ENCODE measurements around the gene FADS3. TPM values are rescaled to one million over a fixed set of nuclear protein-coding genes. Genes with fewer than 3 reads are reported as not detected.
A peak's percentile ranks its signal among the peaks of the same experiment; 100 is the strongest.

The FADS3 gene
- total RNA-seq, 1 donor from 2014 or later, result 10.1 TPM

- no peak overlapping the region for H3K4me3 ChIP-seq
- no peaks in the 10 kb centered on the region for H4K20me1 ChIP-seq (ENCODE audit: low read depth)
- no peak for DNase-seq (ENCODE audit: low spot score)
- Mint-ChIP-seq H3K4me1 (peaks cover 15% of the 10 kb centered on the region), H3K4me3 (no peak overlapping the region), H3K9me3 (no peaks in the 10 kb centered on the region), H3K36me3 (no peaks in the 10 kb centered on the region), H3K27ac (peak overlapping the region; percentile 78), H3K27me3 (ENCODE audit: insufficient read depth, low read depth) (peaks cover 8% of the 10 kb centered on the region)
- H3K9me3 ChIP-seq (ENCODE audit: low read depth), result no peaks in the 10 kb centered on the region
- no peaks in the 10 kb centered on the region for H3K27me3 ChIP-seq
- H3F3A ChIP-seq (ENCODE audit: low read depth), result peaks cover 3% of the 10 kb centered on the region
- no peaks in the 10 kb centered on the region for H3K36me3 ChIP-seq
- H3K79me2 ChIP-seq (ENCODE audit: low read depth), result no peaks in the 10 kb centered on the region
- peak overlapping the region; percentile 81 for H2AFZ ChIP-seq (replicated peaks)
- no peak overlapping the region for H3K27ac ChIP-seq
- peak overlapping the region; percentile 76 for H3K4me2 ChIP-seq
- no peak overlapping the region for H3K9ac ChIP-seq
- H3K4me1 ChIP-seq, result peaks cover 12% of the 10 kb centered on the region
- no peak for TF ChIP-seq EZH2phosphoT487 (IDR thresholded peaks at IDR 0.05)
- no peak for TF ChIP-seq EZH2 (IDR thresholded peaks at IDR 0.05)
- TF ChIP-seq CTCF (IDR thresholded peaks at IDR 0.05), result no peak
Observed at GRCh38 chr11:61905067-61905696, 13.8 kb upstream of the FADS3 start.

GRCh38 chr11:61904539-61905048 is 13.2 kb upstream of the FADS3 start:
- Histone ChIP-seq H3K36me3 (no peaks in the 10 kb centered on the region), H3K4me2 (peak overlapping the region; percentile 76), H3K79me2 (ENCODE audit: low read depth) (no peaks in the 10 kb centered on the region), H3K9me3 (ENCODE audit: low read depth) (no peaks in the 10 kb centered on the region), H3F3A (ENCODE audit: low read depth) (peaks cover 3% of the 10 kb centered on the region), H3K27me3 (no peaks in the 10 kb centered on the region), H3K27ac (no peak overlapping the region), H3K9ac (no peak overlapping the region), H2AFZ (replicated peaks) (peak overlapping the region; percentile 81), H3K4me1 (peaks cover 12% of the 10 kb centered on the region), H3K4me3 (peak overlapping the region; percentile 30), H4K20me1 (ENCODE audit: low read depth) (no peaks in the 10 kb centered on the region)
- no peaks in the 10 kb centered on the region for H3K36me3 Mint-ChIP-seq
- H3K27ac Mint-ChIP-seq, result peak overlapping the region; percentile 78
- no peak for TF ChIP-seq EZH2phosphoT487 (IDR thresholded peaks at IDR 0.05)
- TF ChIP-seq CTCF (IDR thresholded peaks at IDR 0.05), result no peak
- no peak for TF ChIP-seq EZH2 (IDR thresholded peaks at IDR 0.05)
- H3K4me3 Mint-ChIP-seq, result no peak overlapping the region
- peaks cover 15% of the 10 kb centered on the region for H3K4me1 Mint-ChIP-seq
- DNase-seq (ENCODE audit: low spot score), result peak; percentile 83
- no peaks in the 10 kb centered on the region for H3K9me3 Mint-ChIP-seq
- H3K27me3 Mint-ChIP-seq (ENCODE audit: insufficient read depth, low read depth), result peaks cover 8% of the 10 kb centered on the region

GRCh38 chr11:61903845-61904244 is 12.5 kb upstream of the FADS3 start:
- H3K4me2 ChIP-seq, result peak overlapping the region; percentile 76
- no peak overlapping the region for H3K9ac ChIP-seq
- no peak overlapping the region for H3K27ac Mint-ChIP-seq
- H2AFZ ChIP-seq (replicated peaks), result no peak overlapping the region
- no peaks in the 10 kb centered on the region for H3K36me3 Mint-ChIP-seq
- peak overlapping the region; percentile 27 for H3K4me3 Mint-ChIP-seq
- peaks cover 3% of the 10 kb centered on the region for H3F3A ChIP-seq (ENCODE audit: low read depth)
- H3K36me3 ChIP-seq, result no peaks in the 10 kb centered on the region
- H3K4me3 ChIP-seq, result peak overlapping the region; percentile 30
- H3K4me1 Mint-ChIP-seq, result peaks cover 19% of the 10 kb centered on the region
- no peaks in the 10 kb centered on the region for H3K79me2 ChIP-seq (ENCODE audit: low read depth)
- H3K9me3 ChIP-seq (ENCODE audit: low read depth), result no peaks in the 10 kb centered on the region
- DNase-seq (ENCODE audit: low spot score), result no peak
- no peak overlapping the region for H3K27ac ChIP-seq
- peaks cover 12% of the 10 kb centered on the region for H3K4me1 ChIP-seq
- H3K9me3 Mint-ChIP-seq, result no peaks in the 10 kb centered on the region
- H4K20me1 ChIP-seq (ENCODE audit: low read depth), result no peaks in the 10 kb centered on the region
- H3K27me3 ChIP-seq, result no peaks in the 10 kb centered on the region
- H3K27me3 Mint-ChIP-seq (ENCODE audit: insufficient read depth, low read depth), result peaks cover 8% of the 10 kb centered on the region
- TF ChIP-seq EZH2 (IDR thresholded peaks at IDR 0.05) (no peak), CTCF (IDR thresholded peaks at IDR 0.05) (no peak), EZH2phosphoT487 (IDR thresholded peaks at IDR 0.05) (no peak)
